Neural progenitor cell (in vitro differentiated cells): ENCODE data around the gene NDOR1.

Experiments
- EZH2phosphoT487 ChIP-seq: fragments of 200-600 bp; sonication (generic); IDR thresholded peaks from 2 replicates; pipeline ENCODE4 v1.6.1; 2017; ENCODE audit warnings: antibody characterized with exemption
- TF ChIP-seq, protein P1 (sequence below): fragments of 200-600 bp; sonication (generic); IDR thresholded peaks from 2 replicates; pipeline ENCODE4 v1.5.1; 2017; ENCODE audit warnings: antibody characterized with exemption, mild to moderate bottlenecking

- TF ChIP-seq, protein P1, sequence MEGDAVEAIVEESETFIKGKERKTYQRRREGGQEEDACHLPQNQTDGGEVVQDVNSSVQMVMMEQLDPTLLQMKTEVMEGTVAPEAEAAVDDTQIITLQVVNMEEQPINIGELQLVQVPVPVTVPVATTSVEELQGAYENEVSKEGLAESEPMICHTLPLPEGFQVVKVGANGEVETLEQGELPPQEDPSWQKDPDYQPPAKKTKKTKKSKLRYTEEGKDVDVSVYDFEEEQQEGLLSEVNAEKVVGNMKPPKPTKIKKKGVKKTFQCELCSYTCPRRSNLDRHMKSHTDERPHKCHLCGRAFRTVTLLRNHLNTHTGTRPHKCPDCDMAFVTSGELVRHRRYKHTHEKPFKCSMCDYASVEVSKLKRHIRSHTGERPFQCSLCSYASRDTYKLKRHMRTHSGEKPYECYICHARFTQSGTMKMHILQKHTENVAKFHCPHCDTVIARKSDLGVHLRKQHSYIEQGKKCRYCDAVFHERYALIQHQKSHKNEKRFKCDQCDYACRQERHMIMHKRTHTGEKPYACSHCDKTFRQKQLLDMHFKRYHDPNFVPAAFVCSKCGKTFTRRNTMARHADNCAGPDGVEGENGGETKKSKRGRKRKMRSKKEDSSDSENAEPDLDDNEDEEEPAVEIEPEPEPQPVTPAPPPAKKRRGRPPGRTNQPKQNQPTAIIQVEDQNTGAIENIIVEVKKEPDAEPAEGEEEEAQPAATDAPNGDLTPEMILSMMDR, result no peak
- TF ChIP-seq EZH2phosphoT487, result no peak
These were observed 19.6 kb downstream of the NDOR1 start, which contains the start of gene CYSRT1 for GRCh38 chr9:137224830-137225694.
